Retinal pigment epithelial cell (primary cell): Measurements from ENCODE around the gene ARHGAP10.

Experiments used
- DNase-seq: peaks from one replicate; pipeline ENCODE4 v3.0.0-alpha.2; 2010; ENCODE audit warnings: low read depth
- H3K4me3 ChIP-seq: 2 replicates; pipeline ENCODE4 v1.5.1; 2011; ENCODE audit warnings: mild to moderate bottlenecking, low read length, control low read depth, moderate library complexity
- CTCF ChIP-seq: conservative IDR thresholded peaks from 2 replicates; pipeline ENCODE4 v1.5.1; 2011; ENCODE audit warnings: low read depth, low read length, control low read depth, inconsistent platforms

The ARHGAP10 gene

GRCh38 chr4:147714575-147715401, 17.1 kb upstream of the ARHGAP10 start:
- peak; percentile 75 for DNase-seq
- H3K4me3 ChIP-seq = no peak overlapping the region
- TF ChIP-seq CTCF = no peak

- no peak overlapping the region for H3K4me3 ChIP-seq
- no peak for TF ChIP-seq CTCF
- DNase-seq = no peak
Measured at GRCh38 chr4:147717878-147718277, 14.0 kb upstream of the ARHGAP10 start.

GRCh38 chr4:147723326-147723725, 8.6 kb upstream of the ARHGAP10 start:
- TF ChIP-seq CTCF = no peak
- H3K4me3 ChIP-seq = no peak overlapping the region
- no peak for DNase-seq

GRCh38 chr4:147724468-147725201, 7.3 kb upstream of the ARHGAP10 start:
- TF ChIP-seq CTCF = no peak
- H3K4me3 ChIP-seq = no peak overlapping the region
- DNase-seq = no peak

GRCh38 chr4:147725673-147726072, 6.2 kb upstream of the ARHGAP10 start:
- no peak for DNase-seq
- no peak for TF ChIP-seq CTCF
- H3K4me3 ChIP-seq = no peak overlapping the region

GRCh38 chr4:147727476-147728028, 4.3 kb upstream of the ARHGAP10 start:
- no peak for TF ChIP-seq CTCF
- no peak for DNase-seq
- no peak overlapping the region for H3K4me3 ChIP-seq
